IMR-90 (cell line): ENCODE data around the gene CAMKMT. TPM values are rescaled to one million over a fixed set of nuclear protein-coding genes. Genes with fewer than 3 reads are reported as not detected.

Source experiments
- ATAC-seq: fragments of 200-7000 bp; cut with Tn5 transposase; 2 replicates; pipeline ENCODE4 v1.9.1; 2020; ENCODE audit warnings: low read depth, mild to moderate bottlenecking, moderate library complexity
- BruUV-seq: library from RNA; stranded (reverse); fragments of 400-500 nt; replicated peaks from 2 replicates; lab custom pipeline; 2021; lab: Mats Ljungman, UMichigan
- CTCF ChIA-PET: fragments of 300-600 bp; formaldehyde crosslinking; extraction: SDS; loops from one replicate; lab custom pipeline; 2021; ENCODE audit warnings: antibody characterized with exemption; lab: Yijun Ruan, JAX
- POLR2A ChIA-PET: fragments of 300-600 bp; sonication (Branson Sonifier 250); formaldehyde crosslinking; loops from one replicate; lab custom pipeline; 2022; ENCODE audit warnings: antibody characterized with exemption; ENCODE audit not compliant: unreplicated experiment; lab: Charles Lee
- DNase-seq: peaks from one replicate; pipeline ENCODE4 v3.0.0; 2013
- H2AFZ ChIP-seq: replicated peaks from 2 replicates; pipeline ENCODE3; 2013; ENCODE audit warnings: low read length, mild to moderate bottlenecking; ENCODE audit not compliant: poor library complexity
- H2AK5ac ChIP-seq: 2 replicates; pipeline ENCODE4 v1.6.1; 2013; ENCODE audit warnings: low read depth, low read length, inconsistent platforms
- H2AK9ac ChIP-seq: replicated peaks from 2 replicates; pipeline ENCODE3; 2013; ENCODE audit warnings: mild to moderate bottlenecking, low read depth, low read length, moderate library complexity; ENCODE audit not compliant: poor library complexity
- H2BK120ac ChIP-seq: 2 replicates; pipeline ENCODE4 v1.6.1; 2013; ENCODE audit warnings: low read depth, low read length, inconsistent platforms
- H2BK15ac ChIP-seq: 3 replicates; pipeline ENCODE4 v1.6.1; 2013; ENCODE audit warnings: low read depth, low read length, inconsistent platforms
- H2BK20ac ChIP-seq: 2 replicates; pipeline ENCODE4 v1.6.1; 2013; ENCODE audit warnings: low read depth, mild to moderate bottlenecking, inconsistent platforms, low read length, moderate library complexity
- H2BK5ac ChIP-seq: 2 replicates; pipeline ENCODE4 v1.6.1; 2013; ENCODE audit warnings: mild to moderate bottlenecking, low read depth, low read length, inconsistent platforms; ENCODE audit not compliant: poor library complexity, severe bottlenecking
- H3K14ac ChIP-seq: replicated peaks from 2 replicates; pipeline ENCODE4 v1.6.1; 2013; ENCODE audit warnings: low read depth, low read length, inconsistent platforms
- H3K18ac ChIP-seq: 2 replicates; pipeline ENCODE4 v1.6.1; 2013; ENCODE audit warnings: low read depth, low read length, control low read depth
- H3K23ac ChIP-seq: 2 replicates; pipeline ENCODE4 v1.6.1; 2013; ENCODE audit warnings: low read depth, low read length, inconsistent platforms
- H3K27ac ChIP-seq: 2 replicates; pipeline ENCODE4 v1.5.1; 2013; ENCODE audit warnings: mild to moderate bottlenecking, control low read depth, low read length; ENCODE audit not compliant: insufficient read depth
- H3K27me3 ChIP-seq: 2 replicates; pipeline ENCODE4 v1.6.1; 2013; ENCODE audit warnings: low read length; ENCODE audit not compliant: control insufficient read depth, insufficient read depth
- H3K36me3 ChIP-seq: 2 replicates; pipeline ENCODE4 v1.6.1; 2013; ENCODE audit warnings: low read length, mixed read lengths; ENCODE audit not compliant: control insufficient read depth, insufficient read depth
- H3K4ac ChIP-seq: 2 replicates; pipeline ENCODE4 v1.6.1; 2013; ENCODE audit warnings: low read depth, low read length, inconsistent platforms
- H3K4me1 ChIP-seq: 2 replicates; pipeline ENCODE4 v1.6.1; 2013; ENCODE audit warnings: low read length, mixed read lengths; ENCODE audit not compliant: control insufficient read depth, insufficient read depth
- H3K4me2 ChIP-seq: 2 replicates; pipeline ENCODE4 v1.6.1; 2013; ENCODE audit warnings: low read depth, mild to moderate bottlenecking, control low read depth, low read length, moderate library complexity
- H3K4me3 ChIP-seq: 2 replicates; pipeline ENCODE4 v1.5.1; 2013; ENCODE audit warnings: low read depth, mild to moderate bottlenecking, control low read depth, low read length, moderate library complexity; ENCODE audit not compliant: insufficient read depth
- H3K56ac ChIP-seq: 2 replicates; pipeline ENCODE4 v1.6.1; 2013; ENCODE audit warnings: low read length, inconsistent platforms; ENCODE audit not compliant: insufficient read depth; ENCODE audit errors: extremely low read depth
- H3K79me1 ChIP-seq, 2 experiments: 2 replicates each; pipeline ENCODE4 v1.6.1; 2013; ENCODE audit warnings: low read length in 2 of 2, inconsistent platforms in 1 of 2, low read depth in 1 of 2
- H3K9ac ChIP-seq: 2 replicates; pipeline ENCODE4 v1.6.1; 2013; ENCODE audit warnings: low read depth, low read length, control low read depth
- H3K9me1 ChIP-seq: 2 replicates; pipeline ENCODE4 v1.6.1; 2013; ENCODE audit warnings: low read length, inconsistent platforms; ENCODE audit not compliant: insufficient read depth
- H3K9me3 ChIP-seq: 2 replicates; pipeline ENCODE4 v1.6.1; 2013; ENCODE audit warnings: low read length; ENCODE audit not compliant: control insufficient read depth, insufficient read depth
- H4K20me1 ChIP-seq: 2 replicates; pipeline ENCODE4 v1.6.1; 2013; ENCODE audit warnings: low read length, inconsistent platforms; ENCODE audit not compliant: insufficient read depth
- H4K5ac ChIP-seq: 2 replicates; pipeline ENCODE4 v1.6.1; 2013; ENCODE audit warnings: mild to moderate bottlenecking, low read depth, low read length, control low read depth
- H4K8ac ChIP-seq, 2 experiments: 2 replicates each; pipeline ENCODE4 v1.6.1; 2013; ENCODE audit warnings: low read depth in 2 of 2, low read length in 2 of 2, control low read depth in 1 of 2, inconsistent platforms in 1 of 2
- H4K91ac ChIP-seq: 2 replicates; pipeline ENCODE4 v1.6.1; 2013; ENCODE audit warnings: low read depth, low read length, inconsistent platforms; ENCODE audit not compliant: insufficient read depth
- CEBPB ChIP-seq: IDR thresholded peaks from 2 replicates; pipeline ENCODE4 v1.6.1; 2012; ENCODE audit warnings: low read depth, low read length, improper control_type of control experiment
- CHD1 ChIP-seq: IDR thresholded peaks from 2 replicates; pipeline ENCODE4 v1.6.1; 2012; ENCODE audit warnings: low read depth, low read length, improper control_type of control experiment
- MAZ ChIP-seq: IDR thresholded peaks from 2 replicates; pipeline ENCODE4 v1.6.1; 2012; ENCODE audit warnings: low read depth, mild to moderate bottlenecking, low read length, improper control_type of control experiment, moderate library complexity, borderline replicate concordance
- MXI1 ChIP-seq: IDR thresholded peaks from 2 replicates; pipeline ENCODE4 v1.6.1; 2012; ENCODE audit warnings: low read depth, mild to moderate bottlenecking, low read length, moderate library complexity, borderline replicate concordance
- NFE2L2 ChIP-seq: fragments of 150-350 bp; IDR thresholded peaks from 2 replicates; pipeline ENCODE4 v1.6.1; 2016; ENCODE audit warnings: low read depth, mild to moderate bottlenecking, low read length
- WGBS, 2 experiments: methylation state at CpG; one replicate each; pipeline versions ENCODE4 v1.1.5 to v1.1.7; 2013; ENCODE audit warnings: missing lambda C conversion rate in 2 of 2; ENCODE audit not compliant: insufficient read length in 1 of 2; ENCODE audit errors: extremely low coverage in 2 of 2; 5-methylcytosine and 5-hydroxymethylcytosine counted together
- dilution Hi-C: fragments of 300-500 bp; cut with HindIII; formaldehyde crosslinking; loops from one replicate; pipeline ENCODE4 v1.14.3; 2018; ENCODE audit warnings: low sequenced_read_pairs; ENCODE audit not compliant: unreplicated experiment
- in situ Hi-C: fragments of 300-500 bp; cut with MboI; formaldehyde crosslinking; loops from 3 replicates; pipeline ENCODE4 v1.14.3; 2019; ENCODE audit warnings: low sequenced_read_pairs, inconsistent platforms, mixed read lengths
- intact Hi-C: fragments of 100-400 bp; cut with micrococcal nuclease; formaldehyde crosslinking; loops from 2 replicates; pipeline ENCODE4 v1.10.0; 2022
- polyA plus RNA-seq, 3 experiments: library from polyadenylated mRNA; depleted of rRNA; stranded (reverse); fragments of >200 nt; gene quantifications; 2 replicates each; pipeline ENCODE4 v1.2.3, GENCODE V29; 2012; ENCODE audit warnings: low replicate concordance in 1 of 3
- total RNA-seq: library from RNA; depleted of rRNA; stranded (reverse); fragments of >200 nt; gene quantifications from 2 replicates; pipeline ENCODE4 v1.2.3, GENCODE V29; 2012
- TF ChIP-seq, protein P1 (sequence below): conservative IDR thresholded peaks from 2 replicates; pipeline ENCODE4 v1.5.1; 2012; ENCODE audit warnings: mild to moderate bottlenecking, low read depth, low read length, improper control_type of control experiment

CAMKMT gene
- total and polyA plus RNA-seq, 2 of the 4 experiments (the other 2 are of a cell fraction): 4.4 to 6.8 TPM

DNA sequence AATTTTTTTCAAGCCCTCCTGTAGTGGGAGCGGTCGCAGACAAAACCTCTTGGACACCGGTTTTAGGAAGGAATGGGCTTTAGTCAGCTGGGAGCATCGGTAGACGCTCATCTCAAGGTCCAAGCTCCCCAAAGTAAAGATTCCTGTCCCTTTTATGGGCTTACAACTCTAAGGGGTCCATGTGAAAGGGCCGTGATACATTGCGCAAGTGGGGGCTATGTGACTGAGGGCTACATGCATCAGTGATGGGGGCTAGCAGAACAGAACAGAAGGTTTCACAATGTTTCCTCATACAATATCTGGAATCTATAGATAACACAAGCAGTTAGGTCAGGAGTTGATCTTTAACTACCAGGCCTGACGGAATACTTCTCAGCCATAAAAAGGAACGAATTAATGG lies 62.5 kb downstream of the CAMKMT start:
- H3K14ac ChIP-seq: no peak overlapping the region
- no peak overlapping the region for H4K91ac ChIP-seq
- no peak overlapping the region for H2BK120ac ChIP-seq
- H3K18ac ChIP-seq: no peak overlapping the region
- H3K4me2 ChIP-seq: no peak overlapping the region
- in situ Hi-C loops: no loop called here
- H3K27me3 ChIP-seq: no peaks in the 10 kb centered on the region
- ATAC-seq (no peak), DNase-seq (no peak)
- no peak overlapping the region for H3K56ac ChIP-seq
- no peak overlapping the region for H2BK15ac ChIP-seq
- intact Hi-C loops: no loop called here
- no peaks in the 10 kb centered on the region for H3K36me3 ChIP-seq
- POLR2A ChIA-PET: no interaction called here
- dilution Hi-C loops: no loop called here
- no peak overlapping the region for H3K9ac ChIP-seq
- H2AK5ac ChIP-seq: no peak overlapping the region
- no peak overlapping the region for H3K4ac ChIP-seq
- no peaks in the 10 kb centered on the region for H3K79me1 ChIP-seq
- no peaks in the 10 kb centered on the region for H3K9me1 ChIP-seq
- H2AK9ac ChIP-seq: no peak overlapping the region
- H4K20me1 ChIP-seq: no peaks in the 10 kb centered on the region
- CTCF ChIA-PET: no interaction called here
- BruUV-seq: no TSS peak
- H3K23ac ChIP-seq: no peak overlapping the region
- H2BK5ac ChIP-seq: no peak overlapping the region
- no peak overlapping the region for H4K8ac ChIP-seq
- no peak overlapping the region for H2AFZ ChIP-seq
- H3K9me3 ChIP-seq: no peaks in the 10 kb centered on the region; the same call in 1 of the 2 replicates
- no peaks in the 10 kb centered on the region for H3K4me1 ChIP-seq
- no peak overlapping the region for H4K5ac ChIP-seq
- no peak overlapping the region for H2BK20ac ChIP-seq
- peak; percentile 45; the same call in 1 of the 2 replicates for TF ChIP-seq CEBPB
- TF ChIP-seq, protein P1, sequence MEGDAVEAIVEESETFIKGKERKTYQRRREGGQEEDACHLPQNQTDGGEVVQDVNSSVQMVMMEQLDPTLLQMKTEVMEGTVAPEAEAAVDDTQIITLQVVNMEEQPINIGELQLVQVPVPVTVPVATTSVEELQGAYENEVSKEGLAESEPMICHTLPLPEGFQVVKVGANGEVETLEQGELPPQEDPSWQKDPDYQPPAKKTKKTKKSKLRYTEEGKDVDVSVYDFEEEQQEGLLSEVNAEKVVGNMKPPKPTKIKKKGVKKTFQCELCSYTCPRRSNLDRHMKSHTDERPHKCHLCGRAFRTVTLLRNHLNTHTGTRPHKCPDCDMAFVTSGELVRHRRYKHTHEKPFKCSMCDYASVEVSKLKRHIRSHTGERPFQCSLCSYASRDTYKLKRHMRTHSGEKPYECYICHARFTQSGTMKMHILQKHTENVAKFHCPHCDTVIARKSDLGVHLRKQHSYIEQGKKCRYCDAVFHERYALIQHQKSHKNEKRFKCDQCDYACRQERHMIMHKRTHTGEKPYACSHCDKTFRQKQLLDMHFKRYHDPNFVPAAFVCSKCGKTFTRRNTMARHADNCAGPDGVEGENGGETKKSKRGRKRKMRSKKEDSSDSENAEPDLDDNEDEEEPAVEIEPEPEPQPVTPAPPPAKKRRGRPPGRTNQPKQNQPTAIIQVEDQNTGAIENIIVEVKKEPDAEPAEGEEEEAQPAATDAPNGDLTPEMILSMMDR: no peak
- TF ChIP-seq CHD1: no peak
- no peak for TF ChIP-seq NFE2L2
- TF ChIP-seq MXI1: no peak
- TF ChIP-seq MAZ: no peak
- WGBS, 2 experiments: 100% methylated on average over 2 of the region's 9 CpGs; no CpG with 5 or more reads in 1 of the 2 experiments
- no peak overlapping the region for H3K4me3 ChIP-seq
- no peak overlapping the region for H3K27ac ChIP-seq
